Right cardiac atrium (tissue), 5 donors: ENCODE results near the gene LSMEM2. TPM values are rescaled to one million over a fixed set of nuclear protein-coding genes. Genes with fewer than 3 reads are reported as not detected.
"Not testable (repeated sequence)": the region's sequence is repeated elsewhere in the genome, so short reads cannot be mapped to it uniquely, and the experiment has no call there.

ENCODE experiments used
- ATAC-seq, 2 donors: fragments of 200-7000 bp; cut with Tn5 transposase; one replicate each; pipeline versions ENCODE4 v1.8.0 to v1.9.1; 2020; ENCODE audit warnings: moderate library complexity in 2 of 2, mild to moderate bottlenecking in 1 of 2
- DNase-seq, 3 donors: peaks; one replicate each; pipeline ENCODE4 v3.0.0-alpha.2; 2020
- H3K27ac ChIP-seq: one replicate; pipeline ENCODE4 v1.5.1; 2013; ENCODE audit warnings: mild to moderate bottlenecking, low read length, control low read depth, moderate library complexity
- H3K27me3 ChIP-seq: one replicate; pipeline ENCODE4 v1.6.1; 2013; ENCODE audit not compliant: control insufficient read depth, insufficient read depth
- H3K4me1 ChIP-seq: one replicate; pipeline ENCODE4 v1.6.1; 2013; ENCODE audit warnings: low read length; ENCODE audit not compliant: control insufficient read depth, insufficient read depth
- H3K4me3 ChIP-seq: one replicate; pipeline ENCODE4 v1.5.1; 2013; ENCODE audit warnings: low read length, control low read depth
- H3K9me3 ChIP-seq: one replicate; pipeline ENCODE4 v1.6.1; 2013; ENCODE audit warnings: low read length; ENCODE audit not compliant: control insufficient read depth
- WGBS: extraction: QIAGEN DNeasy Blood & Tissue Kit; methylation state at CpG from one replicate; pipeline ENCODE4 v1.1.7; 2013; 5-methylcytosine and 5-hydroxymethylcytosine counted together
- intact Hi-C, 4 donors: fragments of 100-400 bp; cut with DNase I; formaldehyde crosslinking; loops; one replicate each; pipeline versions ENCODE4 v1.11.0 to v1.14.0; 2022 to 2023
- polyA plus RNA-seq: library from polyadenylated mRNA; stranded (reverse); fragments of 200-250 nt; gene quantifications from one replicate; pipeline ENCODE4 v1.2.3, GENCODE V29; 2013
- total RNA-seq, 4 donors: library from RNA; stranded (reverse); fragmentation: NEBNext Ultra II Directional; extraction: Animal tissue kit (Norgen Biotek cat#: 25700); gene quantifications; one replicate each; pipeline ENCODE4 v1.2.1, GENCODE V29; 2021
- donor health status: healthy with polysubstance abuse.
- donor health status: DM: no; HTN: yes; CAD: no.
- donor health status: DM: no; HTN: no; CAD: no.
- donor health status: DM: no; HTN: yes; CAD: no; lungs with severe emphysema.
- donor health status: DM: yes; HTN: yes; CAD: no.

The LSMEM2 gene
- total and polyA plus RNA-seq, 5 donors: 1.4 to 15.7 (median 10.7) TPM

DNA sequence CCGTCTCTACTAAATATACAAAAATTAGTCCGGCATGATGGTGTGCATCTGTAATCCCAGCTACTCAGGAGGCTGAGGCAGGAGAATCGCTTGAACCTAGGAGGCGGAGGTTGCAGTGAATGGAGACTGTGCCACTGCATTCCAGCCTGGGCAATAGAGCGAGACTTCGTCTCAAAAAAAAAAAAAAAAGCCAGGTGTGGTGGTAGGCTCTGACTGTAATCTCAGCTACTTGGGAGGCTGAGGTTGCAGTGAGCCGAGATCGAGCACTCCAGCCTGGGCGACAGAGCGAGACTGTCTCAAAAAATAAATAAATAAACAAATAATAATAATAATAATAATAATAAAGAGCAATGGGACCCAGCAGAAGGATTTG lies 6.4 kb upstream of the LSMEM2 start:
- intact Hi-C loops: loop anchor here (2.0 to 10.0 kb wide), 6 partner anchors 45 to 148 kb away; partner anchors contain the start of gene GNAT1 (in 1 of the 4)
- 66% methylated on average over 10 of the region's 10 CpGs for WGBS
- not testable (repeated sequence) for ATAC-seq, H3K27me3 ChIP-seq, H3K4me3 ChIP-seq, H3K9me3 ChIP-seq, H3K27ac ChIP-seq, H3K4me1 ChIP-seq, DNase-seq

GRCh38 chr3:50272911-50273688 lies 5.8 kb upstream of the LSMEM2 start:
- ATAC-seq: peak; percentile 58 to 63
- no peak overlapping the region for H3K4me3 ChIP-seq
- DNase-seq: peak; percentile 81 to 95 (median 94)
- 6% methylated on average over 61 of the region's 61 CpGs for WGBS
- H3K4me1 ChIP-seq: peaks cover 2% of the 10 kb centered on the region
- no peaks in the 10 kb centered on the region for H3K27me3 ChIP-seq
- no peaks in the 10 kb centered on the region for H3K9me3 ChIP-seq
- intact Hi-C loops: loop anchor here (2.0 to 10.0 kb wide), 6 partner anchors 46 to 148 kb away; partner anchors contain the start of gene GNAT1 (in 1 of the 4)
- H3K27ac ChIP-seq: no peak overlapping the region

- Histone ChIP-seq H3K27ac (no peak overlapping the region), H3K4me1 (peaks cover 2% of the 10 kb centered on the region), H3K27me3 (no peaks in the 10 kb centered on the region), H3K4me3 (no peak overlapping the region), H3K9me3 (no peaks in the 10 kb centered on the region)
- WGBS: 56% methylated on average over 31 of the region's 31 CpGs
- intact Hi-C loops: loop anchor here (2.0 to 10.0 kb wide), 6 partner anchors 46 to 149 kb away; partner anchors contain the start of gene GNAT1 (in 1 of the 4)
- ATAC-seq (peak in 1 of 2 donors; percentile 1), DNase-seq (peak in 1 of 3 donors; percentile 67)
Observed at GRCh38 chr3:50273689-50274065, 5.2 kb upstream of the LSMEM2 start.

GRCh38 chr3:50274371-50275104 lies 4.3 kb upstream of the LSMEM2 start:
- H3K9me3 ChIP-seq: no peaks in the 10 kb centered on the region
- H3K27me3 ChIP-seq: no peaks in the 10 kb centered on the region
- H3K4me3 ChIP-seq: no peak overlapping the region
- H3K27ac ChIP-seq: no peak overlapping the region
- H3K4me1 ChIP-seq: peaks cover 2% of the 10 kb centered on the region
- ATAC-seq (peak in 1 of 2 donors; percentile 20), DNase-seq (peak in 2 of 3 donors; percentile 73 to 79)
- intact Hi-C loops: loop anchor here (2.0 to 10.0 kb wide), 5 partner anchors 47 to 150 kb away; partner anchors contain the start of gene GNAT1 (in 1 of the 4)
- 29% methylated on average over 26 of the region's 26 CpGs for WGBS

DNA sequence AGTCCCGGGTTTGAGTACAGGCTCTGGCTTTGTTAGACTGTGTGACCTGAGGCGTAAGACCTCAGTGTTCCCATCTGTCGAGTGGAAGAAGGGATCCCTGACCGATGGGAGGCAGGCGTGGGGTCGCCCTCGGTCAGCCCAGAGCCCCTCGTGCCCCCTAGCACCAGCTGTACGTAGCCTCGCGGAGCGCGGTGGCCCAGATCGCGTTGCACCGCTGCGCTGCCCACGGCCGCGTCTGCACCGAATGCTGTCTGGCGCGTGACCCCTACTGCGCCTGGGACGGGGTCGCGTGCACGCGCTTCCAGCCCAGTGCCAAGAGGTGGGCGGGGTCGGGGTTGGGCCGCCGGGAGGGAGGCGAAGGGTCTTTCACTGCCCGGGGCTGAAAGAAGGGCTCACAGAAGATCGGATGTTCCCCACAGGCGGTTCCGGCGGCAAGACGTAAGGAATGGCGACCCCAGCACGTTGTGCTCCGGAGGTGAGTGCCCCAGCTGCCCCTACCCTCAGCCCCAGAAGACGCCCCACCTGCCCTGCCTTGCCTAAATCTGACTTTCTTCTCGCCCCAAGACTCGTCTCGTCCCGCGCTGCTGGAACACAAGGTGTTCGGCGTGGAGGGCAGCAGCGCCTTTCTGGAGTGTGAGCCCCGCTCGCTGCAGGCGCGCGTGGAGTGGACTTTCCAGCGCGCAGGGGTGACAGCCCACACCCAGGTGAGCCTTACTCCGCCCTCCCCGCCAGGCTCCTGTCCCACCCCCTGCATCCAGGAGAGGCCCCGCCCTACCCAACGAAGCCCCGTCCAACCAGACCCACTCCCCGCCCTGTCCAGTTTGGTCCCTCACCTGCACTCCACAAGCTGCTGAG lies 3.5 kb upstream of the LSMEM2 start:
- 35% methylated on average over 65 of the region's 65 CpGs for WGBS
- intact Hi-C loops: loop anchor here in 3 of 4 donors (2.0 to 10.0 kb wide), 2 partner anchors 49 to 151 kb away; no protein-coding TSS in a partner anchor
- H3K27me3 ChIP-seq: no peaks in the 10 kb centered on the region
- peaks cover 2% of the 10 kb centered on the region for H3K4me1 ChIP-seq
- no peaks in the 10 kb centered on the region for H3K9me3 ChIP-seq
- no peak overlapping the region for H3K4me3 ChIP-seq
- ATAC-seq (no peak), DNase-seq (peak in 2 of 3 donors; percentile 45 to 64)
- no peak overlapping the region for H3K27ac ChIP-seq

DNA sequence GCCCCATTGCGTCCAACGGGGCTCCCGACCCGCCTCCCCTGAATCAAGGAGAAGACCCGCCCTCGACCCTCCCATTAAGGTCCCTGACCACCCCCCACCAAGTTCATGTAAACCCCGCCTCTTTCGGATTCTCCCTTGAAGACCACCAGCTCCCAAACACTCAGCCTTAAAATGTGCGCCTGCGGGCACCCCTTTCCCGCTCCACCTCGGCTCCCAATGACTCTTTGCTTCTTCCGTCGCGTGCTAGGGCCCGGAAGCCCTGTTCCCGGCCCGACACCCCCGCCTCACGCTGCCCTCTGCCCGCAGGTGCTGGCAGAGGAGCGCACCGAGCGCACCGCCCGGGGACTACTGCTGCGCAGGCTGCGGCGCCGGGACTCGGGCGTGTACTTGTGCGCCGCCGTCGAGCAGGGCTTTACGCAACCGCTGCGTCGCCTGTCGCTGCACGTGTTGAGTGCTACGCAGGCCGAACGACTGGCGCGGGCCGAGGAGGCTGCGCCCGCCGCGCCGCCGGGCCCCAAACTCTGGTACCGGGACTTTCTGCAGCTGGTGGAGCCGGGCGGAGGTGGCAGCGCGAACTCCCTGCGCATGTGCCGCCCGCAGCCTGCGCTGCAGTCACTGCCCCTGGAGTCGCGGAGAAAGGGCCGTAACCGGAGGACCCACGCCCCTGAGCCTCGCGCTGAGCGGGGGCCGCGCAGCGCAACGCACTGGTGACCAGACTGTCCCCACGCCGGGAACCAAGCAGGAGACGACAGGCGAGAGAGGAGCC lies 2.7 kb upstream of the LSMEM2 start:
- H3K4me1 ChIP-seq: peaks cover 2% of the 10 kb centered on the region

GRCh38 chr3:50276762-50277101 lies 2.2 kb upstream of the LSMEM2 start:
- intact Hi-C loops: loop anchor here in 2 of 4 donors (10.0 kb wide), 1 partner anchor 152 kb away; no protein-coding TSS in a partner anchor
- 89% methylated on average over 17 of the region's 17 CpGs for WGBS

More for the DNA sequence above, 2.7 kb upstream of the LSMEM2 start:
- Histone ChIP-seq H3K27ac (no peak overlapping the region), H3K9me3 (no peaks in the 10 kb centered on the region), H3K27me3 (no peaks in the 10 kb centered on the region), H3K4me3 (no peak overlapping the region)
- DNase-seq (peak in 2 of 3 donors; percentile 67 to 69), ATAC-seq (no peak)
- 48% methylated on average over 79 of the region's 79 CpGs for WGBS
- intact Hi-C loops: loop anchor here in 3 of 4 donors (2.0 to 10.0 kb wide), 2 partner anchors 49 to 151 kb away; no protein-coding TSS in a partner anchor

DNA sequence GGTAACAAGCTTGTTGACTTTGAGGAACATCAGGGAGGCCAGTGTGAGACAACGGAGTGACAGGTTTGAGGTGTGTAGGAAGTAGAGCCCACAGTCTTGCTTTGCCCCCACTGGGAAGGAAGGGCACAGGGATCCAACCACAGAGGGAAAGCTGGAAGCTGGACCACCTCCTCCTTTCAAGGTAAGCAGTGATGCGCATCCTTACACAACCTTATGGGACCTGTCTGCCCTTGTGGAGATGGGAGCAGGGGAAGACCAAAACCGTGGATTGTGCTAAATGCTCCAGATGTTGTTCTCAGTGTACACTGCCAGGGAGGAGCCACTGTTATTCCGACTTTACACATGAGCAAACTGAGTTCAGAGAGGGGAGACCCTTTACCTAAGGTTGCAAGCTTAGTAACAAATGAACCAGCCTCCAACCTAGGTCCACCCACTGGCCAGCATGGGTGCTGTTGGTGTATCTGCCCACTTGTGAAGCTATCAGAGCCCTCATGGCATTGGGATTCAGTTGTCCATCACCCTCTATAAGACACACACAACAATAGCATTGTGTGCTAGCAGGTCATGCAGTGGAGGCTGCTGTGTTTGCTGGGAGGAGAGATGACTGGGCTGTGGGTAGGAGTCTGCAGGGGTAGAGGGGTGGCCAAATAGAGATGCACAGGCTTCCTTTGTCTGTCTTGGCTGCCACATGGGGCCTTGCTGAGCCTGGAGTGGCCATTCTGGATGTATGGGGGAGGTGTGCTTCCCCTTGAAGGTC lies 586 bp upstream of the LSMEM2 start:
- Histone ChIP-seq H3K4me3 (no peak overlapping the region), H3K9me3 (no peaks in the 10 kb centered on the region), H3K27ac (peak overlapping the region; percentile 89), H3K27me3 (no peaks in the 10 kb centered on the region), H3K4me1 (peaks cover 2% of the 10 kb centered on the region)
- intact Hi-C loops: loop anchor here in 2 of 4 donors (10.0 kb wide), 1 partner anchor 154 kb away; no protein-coding TSS in a partner anchor
- ATAC-seq: peak in 1 of 2 donors; percentile 1
- DNase-seq: no peak
- 76% methylated on average over 4 of the region's 4 CpGs for WGBS

More at GRCh38 chr3:50276762-50277101, 2.2 kb upstream of the LSMEM2 start:
- no peak for DNase-seq
- Histone ChIP-seq H3K27me3 (no peaks in the 10 kb centered on the region), H3K27ac (no peak overlapping the region), H3K9me3 (no peaks in the 10 kb centered on the region), H3K4me3 (no peak overlapping the region), H3K4me1 (peaks cover 2% of the 10 kb centered on the region)
- ATAC-seq: no peak

- ATAC-seq: peak; percentile 2
- DNase-seq: no peak
- Histone ChIP-seq H3K27ac (peak overlapping the region; percentile 89), H3K27me3 (no peaks in the 10 kb centered on the region), H3K4me3 (peak overlapping the region; percentile 9), H3K4me1 (peaks cover 2% of the 10 kb centered on the region), H3K9me3 (no peaks in the 10 kb centered on the region)
- WGBS: 81% methylated on average over 8 of the region's 8 CpGs
- intact Hi-C loops: loop anchor here in 2 of 4 donors (10.0 kb wide), 1 partner anchor 155 kb away; no protein-coding TSS in a partner anchor
Observed at GRCh38 chr3:50279255-50280016, 549 bp downstream of the LSMEM2 start.
